ENCODE measurements around the gene MPG.

Gene MPG

GRCh38 chr16:66309-67182 lies 11.5 kb upstream of the MPG start:
- no peak for DNase-seq (ENCODE audit: low spot score)

- DNase-seq (ENCODE audit: low spot score) = no peak
These were observed 10.7 kb upstream of the MPG start for GRCh38 chr16:67183-67791.

GRCh38 chr16:67884-68789 lies 9.9 kb upstream of the MPG start:
- DNase-seq (ENCODE audit: low spot score) = peak; percentile 66

- DNase-seq (ENCODE audit: low spot score) = no peak
These were observed 8.8 kb upstream of the MPG start for GRCh38 chr16:69181-69580.

GRCh38 chr16:71210-71539 lies 6.8 kb upstream of the MPG start:
- DNase-seq (ENCODE audit: low spot score) = no peak

- DNase-seq (ENCODE audit: low spot score) = peak; percentile 84
These were observed 6.3 kb upstream of the MPG start for GRCh38 chr16:71540-72401.

GRCh38 chr16:72561-73548 lies 5.2 kb upstream of the MPG start, which contains the start of gene RHBDF1:
RHBDF1 (minus strand) TSS chr16:72631; CDS start chr16:65015, 7,616 bp downstream.
- DNase-seq (ENCODE audit: low spot score) = peak; percentile 86

GRCh38 chr16:74051-74746 lies 3.8 kb upstream of the MPG start:
- DNase-seq (ENCODE audit: low spot score) = no peak

GRCh38 chr16:74747-75334 lies 3.2 kb upstream of the MPG start:
- DNase-seq (ENCODE audit: low spot score) = no peak

GRCh38 chr16:75580-76501 lies 2.2 kb upstream of the MPG start:
- DNase-seq (ENCODE audit: low spot score) = peak; percentile 89

GRCh38 chr16:76535-77272 lies 1.3 kb upstream of the MPG start:
- peak; percentile 80 for DNase-seq (ENCODE audit: low spot score)

GRCh38 chr16:77273-77806 lies 685 bp upstream of the MPG start:
- peak; percentile 55 for DNase-seq (ENCODE audit: low spot score)

- DNase-seq (ENCODE audit: low spot score) = peak; percentile 47
These were observed 572 bp downstream of the MPG start for GRCh38 chr16:78444-79150.

GRCh38 chr16:79151-80054 lies 1.4 kb downstream of the MPG start:
- no peak for DNase-seq (ENCODE audit: low spot score)

GRCh38 chr16:83060-83603 lies 5.1 kb downstream of the MPG start:
- DNase-seq (ENCODE audit: low spot score) = no peak

Measured in AG08395 (cell line).